DOHH2 (cell line): ENCODE results near the gene TTC8.

Source experiments
- H3F3A ChIP-seq: fragments of 200-600 bp; sonication (generic), shearing (Covaris generic); 2 replicates; pipeline ENCODE4 v1.6.0; 2016; ENCODE audit warnings: antibody characterized with exemption, mild to moderate bottlenecking; ENCODE audit not compliant: control insufficient read depth, insufficient read depth
- H3K27ac ChIP-seq: fragments of 200-600 bp; sonication (generic); 2 replicates; pipeline ENCODE4 v1.5.1; 2014; ENCODE audit warnings: low read depth, mild to moderate bottlenecking, low read length, moderate library complexity
- H3K27me3 ChIP-seq: fragments of 200-600 bp; sonication (generic); 2 replicates; pipeline ENCODE4 v1.6.1; 2014; ENCODE audit warnings: mild to moderate bottlenecking, low read length, mixed read lengths; ENCODE audit not compliant: control insufficient read depth
- H3K36me3 ChIP-seq: fragments of 200-600 bp; sonication (generic); 2 replicates; pipeline ENCODE4 v1.6.1; 2014; ENCODE audit warnings: mild to moderate bottlenecking, low read length, moderate library complexity, mixed read lengths; ENCODE audit not compliant: control insufficient read depth
- H3K4me1 ChIP-seq: fragments of 200-600 bp; sonication (generic); 2 replicates; pipeline ENCODE4 v1.6.1; 2014; ENCODE audit warnings: mild to moderate bottlenecking, low read length, mixed read lengths; ENCODE audit not compliant: control insufficient read depth
- H3K4me2 ChIP-seq: fragments of 200-600 bp; sonication (generic); 2 replicates; pipeline ENCODE4 v1.6.0; 2014; ENCODE audit warnings: mild to moderate bottlenecking, low read length, moderate library complexity
- H3K4me3 ChIP-seq: fragments of 200-600 bp; sonication (generic); 2 replicates; pipeline ENCODE4 v1.5.1; 2014; ENCODE audit warnings: mild to moderate bottlenecking, low read length, mixed read lengths
- H3K79me2 ChIP-seq: fragments of 200-600 bp; sonication (generic); 2 replicates; pipeline ENCODE4 v1.6.1; 2014; ENCODE audit warnings: mild to moderate bottlenecking, low read length, mixed read lengths; ENCODE audit not compliant: control insufficient read depth
- H3K9me2 ChIP-seq: fragments of 200-600 bp; sonication (generic); replicated peaks from 2 replicates; pipeline ENCODE4 v1.6.1; 2014; ENCODE audit warnings: mild to moderate bottlenecking, low read length, mixed read lengths; ENCODE audit not compliant: control insufficient read depth
- H3K9me3 ChIP-seq: fragments of 200-600 bp; sonication (generic); 2 replicates; pipeline ENCODE4 v1.6.1; 2014; ENCODE audit warnings: antibody characterized with exemption, low read length, mixed read lengths; ENCODE audit not compliant: control insufficient read depth, insufficient read depth
- H4K20me1 ChIP-seq: fragments of 200-600 bp; sonication (generic); 2 replicates; pipeline ENCODE4 v1.6.0; 2014; ENCODE audit warnings: low read depth, mild to moderate bottlenecking, antibody characterized with exemption, low read length, moderate library complexity; ENCODE audit not compliant: control insufficient read depth, insufficient read depth
- EZH2phosphoT487 ChIP-seq: fragments of 200-600 bp; sonication (generic); IDR thresholded peaks from 2 replicates; pipeline ENCODE4 v1.6.1; 2017; ENCODE audit warnings: borderline replicate concordance, mild to moderate bottlenecking, antibody characterized with exemption, low read length, moderate library complexity, mixed read lengths
- TF ChIP-seq, protein P1 (sequence below): fragments of 200-600 bp; sonication (generic); IDR thresholded peaks from one replicate; pipeline ENCODE4 v1.5.1; 2014; ENCODE audit warnings: antibody characterized with exemption, mild to moderate bottlenecking, low read depth, low read length; ENCODE audit not compliant: poor library complexity, severe bottlenecking

TTC8 gene

DNA sequence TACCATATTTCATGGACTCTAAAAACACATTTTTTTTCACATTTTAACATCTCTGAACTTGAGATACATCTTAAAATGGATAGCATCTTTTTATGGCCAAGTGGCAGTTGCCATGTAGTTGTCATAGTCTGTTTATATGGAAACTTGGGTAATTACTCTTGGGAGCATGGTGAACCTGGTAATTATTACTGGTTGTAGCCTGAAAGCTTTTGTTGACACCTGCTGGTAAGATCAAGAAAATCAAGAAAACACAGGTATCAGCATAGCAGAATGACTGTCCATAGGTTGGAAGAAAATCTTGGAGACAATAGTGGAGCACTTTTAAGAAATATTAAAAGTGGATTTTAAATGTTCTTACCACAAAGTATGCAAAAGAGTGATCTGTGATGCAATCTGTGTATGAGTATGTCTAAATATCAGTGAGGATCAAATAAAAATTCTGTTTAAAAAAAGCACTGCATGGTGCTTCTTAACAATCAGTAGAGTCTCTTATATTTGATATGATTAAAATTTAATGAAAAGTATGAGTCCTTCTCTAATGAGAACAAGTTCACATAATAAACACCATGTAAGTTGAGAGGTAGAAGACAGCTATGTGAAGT, 44.2 kb downstream of the TTC8 start:
- no peak overlapping the region for H3K27ac ChIP-seq
- H3K4me1 ChIP-seq = peaks cover 4% of the 10 kb centered on the region; the same call in 1 of the 2 replicates
- no peaks in the 10 kb centered on the region for H3K36me3 ChIP-seq
- no peaks in the 10 kb centered on the region for H3K79me2 ChIP-seq
- no peak overlapping the region for H3K4me2 ChIP-seq
- H3K27me3 ChIP-seq = no peaks in the 10 kb centered on the region
- no peak overlapping the region for H3K4me3 ChIP-seq
- H4K20me1 ChIP-seq = no peaks in the 10 kb centered on the region
- H3F3A ChIP-seq = no peaks in the 10 kb centered on the region
- no peaks in the 10 kb centered on the region for H3K9me3 ChIP-seq
- H3K9me2 ChIP-seq = no peaks in the 10 kb centered on the region
- TF ChIP-seq, protein P1, sequence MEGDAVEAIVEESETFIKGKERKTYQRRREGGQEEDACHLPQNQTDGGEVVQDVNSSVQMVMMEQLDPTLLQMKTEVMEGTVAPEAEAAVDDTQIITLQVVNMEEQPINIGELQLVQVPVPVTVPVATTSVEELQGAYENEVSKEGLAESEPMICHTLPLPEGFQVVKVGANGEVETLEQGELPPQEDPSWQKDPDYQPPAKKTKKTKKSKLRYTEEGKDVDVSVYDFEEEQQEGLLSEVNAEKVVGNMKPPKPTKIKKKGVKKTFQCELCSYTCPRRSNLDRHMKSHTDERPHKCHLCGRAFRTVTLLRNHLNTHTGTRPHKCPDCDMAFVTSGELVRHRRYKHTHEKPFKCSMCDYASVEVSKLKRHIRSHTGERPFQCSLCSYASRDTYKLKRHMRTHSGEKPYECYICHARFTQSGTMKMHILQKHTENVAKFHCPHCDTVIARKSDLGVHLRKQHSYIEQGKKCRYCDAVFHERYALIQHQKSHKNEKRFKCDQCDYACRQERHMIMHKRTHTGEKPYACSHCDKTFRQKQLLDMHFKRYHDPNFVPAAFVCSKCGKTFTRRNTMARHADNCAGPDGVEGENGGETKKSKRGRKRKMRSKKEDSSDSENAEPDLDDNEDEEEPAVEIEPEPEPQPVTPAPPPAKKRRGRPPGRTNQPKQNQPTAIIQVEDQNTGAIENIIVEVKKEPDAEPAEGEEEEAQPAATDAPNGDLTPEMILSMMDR = peak; percentile 43
- no peak for TF ChIP-seq EZH2phosphoT487

DNA sequence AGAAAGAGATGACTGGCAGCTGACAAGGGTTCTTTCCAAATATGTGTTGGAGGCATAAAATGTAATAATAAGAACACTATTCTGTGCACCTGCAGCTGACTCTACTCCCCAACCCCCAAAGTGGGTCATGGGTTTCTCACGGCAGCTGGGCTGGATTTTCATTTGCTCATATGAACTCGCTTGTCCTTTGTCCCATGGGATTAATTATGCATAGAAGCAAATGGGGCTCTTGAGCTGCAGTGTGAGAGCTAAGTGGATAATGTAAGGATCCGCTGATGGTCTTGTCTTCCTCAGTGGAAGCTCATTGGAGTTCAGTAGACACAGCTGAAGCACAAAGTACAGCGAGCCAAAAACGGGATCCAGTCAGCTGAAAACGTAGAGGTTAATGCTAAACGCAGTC, 46.3 kb downstream of the TTC8 start:
- Histone ChIP-seq H3K36me3 (no peaks in the 10 kb centered on the region), H3F3A (no peaks in the 10 kb centered on the region), H3K4me2 (no peak overlapping the region), H3K4me3 (no peak overlapping the region), H3K79me2 (no peaks in the 10 kb centered on the region), H3K27ac (no peak overlapping the region), H4K20me1 (no peaks in the 10 kb centered on the region), H3K9me2 (no peaks in the 10 kb centered on the region), H3K9me3 (no peaks in the 10 kb centered on the region), H3K4me1 (no peaks in the 10 kb centered on the region), H3K27me3 (no peaks in the 10 kb centered on the region)
- no peak for TF ChIP-seq EZH2phosphoT487
- TF ChIP-seq, protein P1 = no peak

DNA sequence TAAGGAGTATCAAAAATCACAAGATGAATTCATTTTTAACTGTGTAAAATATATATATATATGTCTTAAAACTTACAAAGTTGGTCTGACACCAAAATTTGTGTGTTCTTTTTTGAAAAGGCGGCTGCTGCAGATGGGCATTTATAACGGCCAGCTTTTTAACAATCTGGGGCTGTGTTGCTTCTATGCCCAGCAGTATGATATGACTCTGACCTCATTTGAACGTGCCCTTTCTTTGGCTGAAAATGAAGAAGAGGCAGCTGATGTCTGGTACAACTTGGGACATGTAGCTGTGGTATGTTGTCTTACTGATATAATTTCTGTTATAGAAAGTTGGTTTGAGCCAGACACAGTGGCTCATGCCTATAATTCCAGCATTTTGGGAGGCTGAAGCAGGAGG, 47.0 kb downstream of the TTC8 start:
- Histone ChIP-seq H3K27ac (no peak overlapping the region), H3F3A (no peaks in the 10 kb centered on the region), H3K79me2 (no peaks in the 10 kb centered on the region), H3K4me3 (no peak overlapping the region), H4K20me1 (no peaks in the 10 kb centered on the region), H3K36me3 (no peaks in the 10 kb centered on the region), H3K4me1 (no peaks in the 10 kb centered on the region), H3K4me2 (no peak overlapping the region), H3K9me2 (no peaks in the 10 kb centered on the region), H3K9me3 (no peaks in the 10 kb centered on the region), H3K27me3 (no peaks in the 10 kb centered on the region)
- no peak for TF ChIP-seq EZH2phosphoT487
- TF ChIP-seq, protein P1 = no peak

DNA sequence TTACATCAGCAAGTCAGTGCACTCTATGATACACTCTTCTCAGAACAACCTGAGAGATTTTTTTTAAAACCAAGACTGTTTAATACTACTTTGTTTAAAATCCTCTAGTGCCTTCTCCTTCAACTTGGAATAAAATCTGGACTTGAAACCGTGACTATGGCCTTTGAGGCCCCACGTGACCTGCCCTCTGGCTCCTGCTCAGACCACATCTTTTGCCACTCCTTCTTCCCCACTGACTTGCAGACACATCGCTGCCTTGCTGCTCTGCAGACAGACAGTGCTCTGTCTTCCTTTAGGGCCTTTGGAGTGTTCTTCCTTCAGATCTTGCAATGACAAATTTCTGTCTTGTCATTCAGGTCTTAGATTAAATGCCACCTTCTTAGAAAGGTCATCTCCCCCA, 48.5 kb downstream of the TTC8 start:
- H3K36me3 ChIP-seq = no peaks in the 10 kb centered on the region
- no peak for TF ChIP-seq EZH2phosphoT487
- TF ChIP-seq, protein P1 = no peak
- H3F3A ChIP-seq = no peaks in the 10 kb centered on the region
- H3K4me1 ChIP-seq = no peaks in the 10 kb centered on the region
- H3K27me3 ChIP-seq = no peaks in the 10 kb centered on the region
- H3K79me2 ChIP-seq = no peaks in the 10 kb centered on the region
- no peak overlapping the region for H3K27ac ChIP-seq
- H3K9me3 ChIP-seq = no peaks in the 10 kb centered on the region
- H4K20me1 ChIP-seq = no peaks in the 10 kb centered on the region
- no peak overlapping the region for H3K4me2 ChIP-seq
- no peaks in the 10 kb centered on the region for H3K9me2 ChIP-seq
- H3K4me3 ChIP-seq = no peak overlapping the region
